Upper lobe of left lung (tissue), 6 donors: ENCODE results near the gene IRF1. TPM values are rescaled to one million over a fixed set of nuclear protein-coding genes. Genes with fewer than 3 reads are reported as not detected.
A peak's percentile ranks its signal among the peaks of the same experiment; 100 is the strongest.

Source experiments
- ATAC-seq, 2 donors: fragments of 200-7000 bp; cut with Tn5 transposase; one replicate each; pipeline ENCODE4 v1.9.1; 2022; ENCODE audit warnings: mild to moderate bottlenecking in 2 of 2, moderate library complexity in 2 of 2; ENCODE audit not compliant: low FRiP score in 2 of 2
- DNase-seq, 2 donors: peaks; one replicate each; pipeline ENCODE4 v3.0.0-alpha.2; 2019 to 2020
- H3K27ac ChIP-seq, 4 donors: fragments of 200-600 bp; sonication (generic); one replicate each; pipeline ENCODE4 v1.5.1; 2016 to 2019
- H3K27me3 ChIP-seq, 4 donors: fragments of 200-600 bp; sonication (generic); one replicate each; pipeline ENCODE4 v1.5.1; 2017 to 2019
- H3K36me3 ChIP-seq, 4 donors: fragments of 200-600 bp; sonication (generic); one replicate each; pipeline ENCODE4 v1.5.1; 2016 to 2019
- H3K4me1 ChIP-seq, 4 donors: fragments of 200-600 bp; sonication (generic); one replicate each; pipeline ENCODE4 v1.5.1; 2018 to 2019
- H3K4me3 ChIP-seq, 4 donors: fragments of 200-600 bp; sonication (generic); one replicate each; pipeline ENCODE4 v1.5.1; 2017 to 2019; ENCODE audit warnings: mild to moderate bottlenecking in 2 of 4, moderate library complexity in 1 of 4
- H3K9me3 ChIP-seq, 4 donors: fragments of 200-600 bp; sonication (generic); one replicate each; pipeline ENCODE4 v1.5.1; 2018 to 2019
- EP300 ChIP-seq, 4 donors: sonication (generic); formaldehyde crosslinking; IDR thresholded peaks; one replicate each; pipeline ENCODE4 v1.5.1; 2017; ENCODE audit warnings: antibody characterized with exemption in 4 of 4, control low read depth in 2 of 4
- POLR2A ChIP-seq, 4 donors: fragments of 450-650 bp; IDR thresholded peaks; one replicate each; pipeline ENCODE4 v1.5.1; 2016 to 2017; ENCODE audit warnings: antibody characterized with exemption in 4 of 4, mild to moderate bottlenecking in 2 of 4
- POLR2AphosphoS5 ChIP-seq, 2 donors: sonication (generic); formaldehyde crosslinking; IDR thresholded peaks; one replicate each; pipeline ENCODE4 v1.5.1; 2017; ENCODE audit warnings: antibody characterized with exemption in 2 of 2
- WGBS, 2 donors: methylation state at CpG; one replicate each; pipeline ENCODE4 v1.1.5; 2017 to 2018; 5-methylcytosine and 5-hydroxymethylcytosine counted together
- total RNA-seq, 6 donors: library from RNA; depleted of rRNA in 4 of 6; stranded (reverse); fragments of >200 nt in 4 of 6; gene quantifications; one replicate each; pipeline versions ENCODE4 v1.1.0 to v1.2.1, GENCODE V29; 2016 to 2021
- TF ChIP-seq, protein P1 (sequence below), 6 experiments: fragments of 450-650 bp in 4 of 6; fragments of 200-600 bp in 2 of 6; sonication (generic) in 2 of 6; IDR thresholded peaks; one replicate each; pipeline ENCODE4 v1.5.1; 2016 to 2019; ENCODE audit warnings: antibody characterized with exemption in 6 of 6
- donor health status: DM: no; HTN: no; CAD: no; lungs with moderate emphysema.
- donor health status: DM: no; HTN: yes; CAD: no; lungs with severe emphysema.

The IRF1 gene
- total RNA-seq, 6 donors from 2014 or later, result 42.1 to 94.3 (median 79.3) TPM

- H3K36me3 ChIP-seq, result peaks cover 0 to 15% (median 0%) of the 10 kb centered on the region in 4 donors
- H3K4me1 ChIP-seq, result peaks cover 35 to 63% (median 50%) of the 10 kb centered on the region in 4 donors
- ATAC-seq (no peak), DNase-seq (no peak)
- TF ChIP-seq, protein P1, sequence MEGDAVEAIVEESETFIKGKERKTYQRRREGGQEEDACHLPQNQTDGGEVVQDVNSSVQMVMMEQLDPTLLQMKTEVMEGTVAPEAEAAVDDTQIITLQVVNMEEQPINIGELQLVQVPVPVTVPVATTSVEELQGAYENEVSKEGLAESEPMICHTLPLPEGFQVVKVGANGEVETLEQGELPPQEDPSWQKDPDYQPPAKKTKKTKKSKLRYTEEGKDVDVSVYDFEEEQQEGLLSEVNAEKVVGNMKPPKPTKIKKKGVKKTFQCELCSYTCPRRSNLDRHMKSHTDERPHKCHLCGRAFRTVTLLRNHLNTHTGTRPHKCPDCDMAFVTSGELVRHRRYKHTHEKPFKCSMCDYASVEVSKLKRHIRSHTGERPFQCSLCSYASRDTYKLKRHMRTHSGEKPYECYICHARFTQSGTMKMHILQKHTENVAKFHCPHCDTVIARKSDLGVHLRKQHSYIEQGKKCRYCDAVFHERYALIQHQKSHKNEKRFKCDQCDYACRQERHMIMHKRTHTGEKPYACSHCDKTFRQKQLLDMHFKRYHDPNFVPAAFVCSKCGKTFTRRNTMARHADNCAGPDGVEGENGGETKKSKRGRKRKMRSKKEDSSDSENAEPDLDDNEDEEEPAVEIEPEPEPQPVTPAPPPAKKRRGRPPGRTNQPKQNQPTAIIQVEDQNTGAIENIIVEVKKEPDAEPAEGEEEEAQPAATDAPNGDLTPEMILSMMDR (IDR thresholded peaks at IDR 0.05), result no peak
- H3K4me3 ChIP-seq, result no peak overlapping the region
- 84% methylated on average over 2 of the region's 2 CpGs for WGBS, 2 donors
- H3K27ac ChIP-seq, result peak overlapping the region; percentile 26 to 46 (median 30)
- H3K9me3 ChIP-seq, result no peaks in the 10 kb centered on the region
- no peaks in the 10 kb centered on the region for H3K27me3 ChIP-seq
Measured at GRCh38 chr5:132471151-132471907, 19.2 kb downstream of the IRF1 start.

DNA sequence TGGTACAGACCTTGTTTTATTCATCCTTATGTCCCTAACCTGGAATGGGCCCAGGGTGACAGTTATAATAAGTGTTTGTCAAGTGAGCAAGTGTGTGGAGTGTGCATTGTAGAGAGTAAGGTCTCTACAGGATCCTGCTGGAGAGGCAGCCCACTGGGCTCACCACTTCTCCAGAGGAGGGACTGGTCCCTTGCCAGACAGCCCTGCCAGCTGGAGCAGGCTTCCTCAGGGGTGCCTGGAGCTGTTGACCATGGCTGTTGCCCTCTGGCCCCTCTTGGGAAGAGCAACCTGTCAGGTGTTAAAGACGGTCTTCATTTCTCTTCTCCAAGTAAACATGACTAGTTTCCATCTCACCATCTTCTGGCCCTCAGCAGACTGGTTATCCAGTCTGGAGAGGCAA is 20.0 kb downstream of the IRF1 start:
- Histone ChIP-seq H3K27me3 (no peaks in the 10 kb centered on the region), H3K27ac (peak overlapping the region; percentile 26 to 46 (median 35)), H3K4me1 (peaks cover 40 to 71% (median 55%) of the 10 kb centered on the region in 4 donors), H3K36me3 (peaks cover 0 to 10% (median 0%) of the 10 kb centered on the region in 4 donors), H3K4me3 (no peak overlapping the region), H3K9me3 (no peaks in the 10 kb centered on the region)
- ATAC-seq (no peak), DNase-seq (peak in 1 of 2 donors; percentile 17)
- TF ChIP-seq POLR2A (IDR thresholded peaks at IDR 0.05), result no peak
- TF ChIP-seq, protein P1 (IDR thresholded peaks at IDR 0.05), result no peak
- TF ChIP-seq EP300 (IDR thresholded peaks at IDR 0.05), result no peak
- TF ChIP-seq POLR2AphosphoS5 (IDR thresholded peaks at IDR 0.05), result no peak
- 100% methylated on average over 1 of the region's 1 CpG for WGBS, 2 donors

GRCh38 chr5:132470010-132470392 is 20.6 kb downstream of the IRF1 start:
- ATAC-seq, result no peak

GRCh38 chr5:132469380-132470009 is 21.1 kb downstream of the IRF1 start:
- no peaks in the 10 kb centered on the region for H3K27me3 ChIP-seq
- peaks cover 0 to 10% (median 0%) of the 10 kb centered on the region in 4 donors for H3K36me3 ChIP-seq
- WGBS, 2 donors, result 77 to 92% methylated on average over 6 of the region's 6 CpGs
- peaks cover 50 to 73% (median 60%) of the 10 kb centered on the region in 4 donors for H3K4me1 ChIP-seq
- no peaks in the 10 kb centered on the region for H3K9me3 ChIP-seq
- DNase-seq (no peak), ATAC-seq (no peak)
- TF ChIP-seq, protein P1 (IDR thresholded peaks at IDR 0.05), result no peak
- TF ChIP-seq POLR2AphosphoS5 (IDR thresholded peaks at IDR 0.05), result no peak
- TF ChIP-seq EP300 (IDR thresholded peaks at IDR 0.05), result no peak
- TF ChIP-seq POLR2A (IDR thresholded peaks at IDR 0.05), result no peak
- H3K27ac ChIP-seq, result peak overlapping the region in 3 of 4 donors; percentile 14 to 69 (median 46)
- H3K4me3 ChIP-seq, result no peak overlapping the region

More at GRCh38 chr5:132470010-132470392, 20.6 kb downstream of the IRF1 start:
- Histone ChIP-seq H3K36me3 (peaks cover 0 to 10% (median 0%) of the 10 kb centered on the region in 4 donors), H3K27me3 (no peaks in the 10 kb centered on the region), H3K4me1 (peaks cover 45 to 71% (median 58%) of the 10 kb centered on the region in 4 donors), H3K4me3 (no peak overlapping the region), H3K9me3 (no peaks in the 10 kb centered on the region), H3K27ac (peak overlapping the region; percentile 26 to 46 (median 35))
- 82 to 91% methylated on average over 4 of the region's 4 CpGs for WGBS, 2 donors
- no peak for TF ChIP-seq POLR2A (IDR thresholded peaks at IDR 0.05)
- TF ChIP-seq EP300 (IDR thresholded peaks at IDR 0.05), result no peak
- peak in 1 of 2 donors; percentile 14 for TF ChIP-seq POLR2AphosphoS5 (IDR thresholded peaks at IDR 0.05)
- TF ChIP-seq, protein P1 (IDR thresholded peaks at IDR 0.05), result no peak
- DNase-seq, result no peak
